H1 (cell line): ENCODE data around the gene KRTAP2-4. TPM values are rescaled to one million over a fixed set of nuclear protein-coding genes. Genes with fewer than 3 reads are reported as not detected.
"Not testable (repeated sequence)": the region's sequence is repeated elsewhere in the genome, so short reads cannot be mapped to it uniquely, and the experiment has no call there.

ENCODE experiments used
- CTCF ChIA-PET: fragments of 300-600 bp; sonication (Branson Sonifier 250); formaldehyde crosslinking; loops from one replicate; lab custom pipeline; 2021; ENCODE audit not compliant: partially characterized antibody; lab: Charles Lee
- POLR2A ChIA-PET: fragments of 300-600 bp; sonication (Branson Sonifier 250); formaldehyde crosslinking; loops from one replicate; lab custom pipeline; 2021; ENCODE audit warnings: inconsistent platforms; ENCODE audit not compliant: partially characterized antibody; lab: Charles Lee
- DNase-seq, 2 experiments: peaks; one replicate each; pipeline versions ENCODE4 v3.0.0 to v3.0.0-alpha.2; 2010 to 2022; ENCODE audit warnings: low spot score in 2 of 2, low read depth in 1 of 2, mixed read lengths in 1 of 2
- FAIRE-seq: peaks from 2 replicates; lab custom pipeline; 2011; peaks lifted over from hg19 to GRCh38; lab: Jason Lieb, UNC
- H2AFZ ChIP-seq: 2 replicates; pipeline ENCODE4 v1.8.1; 2012; ENCODE audit warnings: low read length, inconsistent platforms
- H2AK5ac ChIP-seq: 2 replicates; pipeline ENCODE4 v1.6.1; 2013; ENCODE audit warnings: low read depth, low read length
- H2BK120ac ChIP-seq: replicated peaks from 2 replicates; pipeline ENCODE3; 2013; ENCODE audit warnings: low read depth, low read length, inconsistent platforms
- H2BK12ac ChIP-seq: 2 replicates; pipeline ENCODE4 v1.6.1; 2013; ENCODE audit warnings: low read depth, low read length
- H2BK15ac ChIP-seq: 2 replicates; pipeline ENCODE4 v1.6.1; 2013; ENCODE audit warnings: low read length
- H2BK20ac ChIP-seq: 2 replicates; pipeline ENCODE4 v1.6.1; 2013; ENCODE audit warnings: low read length
- H2BK5ac ChIP-seq: 2 replicates; pipeline ENCODE4 v1.6.1; 2013; ENCODE audit warnings: low read depth, low read length
- H3K14ac ChIP-seq: 2 replicates; pipeline ENCODE4 v1.6.1; 2013; ENCODE audit warnings: inconsistent platforms; ENCODE audit not compliant: insufficient read length
- H3K18ac ChIP-seq: 2 replicates; pipeline ENCODE4 v1.6.1; 2013; ENCODE audit warnings: low read length; ENCODE audit errors: extremely low read depth
- H3K23ac ChIP-seq: 2 replicates; pipeline ENCODE4 v1.6.1; 2013; ENCODE audit warnings: inconsistent platforms; ENCODE audit not compliant: insufficient read length
- H3K23me2 ChIP-seq: 2 replicates; pipeline ENCODE4 v1.6.1; 2013; ENCODE audit warnings: low read depth, low read length
- H3K27ac ChIP-seq: 2 replicates; pipeline ENCODE4 v1.6.1; 2011; ENCODE audit warnings: low read depth, low read length, inconsistent platforms
- H3K27me3 ChIP-seq, 4 experiments: replicated peaks in 1 of 4; 1 replicate in 1 of 4; 2 replicates in 3 of 4; pipeline versions ENCODE4 v1.6.1 to v1.8.1; 2011 to 2013; ENCODE audit warnings: low read length in 3 of 4, mild to moderate bottlenecking in 3 of 4, inconsistent platforms in 2 of 4, mixed read lengths in 2 of 4, moderate library complexity in 1 of 4; ENCODE audit not compliant: control insufficient read depth in 3 of 4, insufficient read depth in 3 of 4; ENCODE audit errors: extremely low read depth in 1 of 4
- H3K36me3 ChIP-seq, 4 experiments: 2 replicates each; pipeline versions ENCODE4 v1.6.1 to v1.8.1; 2011 to 2013; ENCODE audit warnings: mild to moderate bottlenecking in 4 of 4, low read length in 3 of 4, moderate library complexity in 2 of 4, control low read depth in 1 of 4, inconsistent platforms in 1 of 4; ENCODE audit not compliant: insufficient read depth in 4 of 4, control insufficient read depth in 2 of 4
- H3K4ac ChIP-seq: replicated peaks from 2 replicates; pipeline ENCODE3; 2013; ENCODE audit warnings: low read length, low read depth, mixed read lengths, inconsistent platforms; ENCODE audit not compliant: insufficient read length
- H3K4me1 ChIP-seq, 4 experiments: replicated peaks in 1 of 4; 1 replicate in 1 of 4; 2 replicates in 3 of 4; pipeline versions ENCODE4 v1.6.1 to v1.8.1; 2011 to 2013; ENCODE audit warnings: low read length in 3 of 4, inconsistent platforms in 2 of 4, mixed read lengths in 1 of 4; ENCODE audit not compliant: insufficient read depth in 4 of 4, control insufficient read depth in 3 of 4
- H3K4me2 ChIP-seq, 2 experiments: 2 replicates each; pipeline versions ENCODE4 v1.6.1 to v1.8.1; 2011 to 2013; ENCODE audit warnings: low read depth in 2 of 2, low read length in 2 of 2, control low read depth in 1 of 2, inconsistent platforms in 1 of 2, mild to moderate bottlenecking in 1 of 2; ENCODE audit not compliant: insufficient read depth in 1 of 2
- H3K4me3 ChIP-seq, 4 experiments: fragments of 200-600, 300-600 bp in 1 of 4; sonication (generic), shearing (Covaris generic), sonication (Bioruptor Twin) in 1 of 4; 2 replicates each; pipeline versions ENCODE4 v1.5.1 to v1.8.1; 2011 to 2016; ENCODE audit warnings: low read length in 4 of 4, low read depth in 3 of 4, control low read depth in 2 of 4, inconsistent platforms in 2 of 4, mild to moderate bottlenecking in 2 of 4, mixed read lengths in 1 of 4, moderate library complexity in 1 of 4; ENCODE audit not compliant: insufficient read depth in 2 of 4; ENCODE audit errors: extremely low read depth in 1 of 4
- H3K56ac ChIP-seq: replicated peaks from 2 replicates; pipeline ENCODE3; 2013; ENCODE audit warnings: low read depth, mild to moderate bottlenecking, mixed read lengths, low read length, inconsistent platforms; ENCODE audit not compliant: insufficient read length
- H3K79me1 ChIP-seq: 2 replicates; pipeline ENCODE4 v1.6.1; 2013; ENCODE audit warnings: low read depth, low read length, control low read depth
- H3K79me2 ChIP-seq, 2 experiments: 2 replicates each; pipeline versions ENCODE4 v1.6.1 to v1.8.1; 2012 to 2013; ENCODE audit warnings: low read length in 2 of 2, mild to moderate bottlenecking in 2 of 2, inconsistent platforms in 1 of 2; ENCODE audit not compliant: insufficient read depth in 2 of 2, control insufficient read depth in 1 of 2
- H3K9ac ChIP-seq, 4 experiments: replicated peaks in 1 of 4; 1 replicate in 1 of 4; 2 replicates in 3 of 4; pipeline versions ENCODE4 v1.6.1 to v1.8.1; 2011 to 2013; ENCODE audit warnings: low read depth in 3 of 4, low read length in 3 of 4, control low read depth in 2 of 4, mild to moderate bottlenecking in 2 of 4, moderate library complexity in 2 of 4, inconsistent platforms in 1 of 4; ENCODE audit errors: extremely low read depth in 1 of 4
- H3K9me3 ChIP-seq, 2 experiments: 2 replicates each; pipeline versions ENCODE4 v1.6.1 to v1.8.1; 2012 to 2013; ENCODE audit warnings: mild to moderate bottlenecking in 2 of 2, moderate library complexity in 2 of 2, control low read depth in 1 of 2, inconsistent platforms in 1 of 2, low read depth in 1 of 2, low read length in 1 of 2, mixed read lengths in 1 of 2; ENCODE audit not compliant: insufficient read depth in 2 of 2
- H4K20me1 ChIP-seq, 2 experiments: replicated peaks in 1 of 2; 2 replicates each; pipeline versions ENCODE3 to v1.8.1; 2011 to 2013; ENCODE audit warnings: inconsistent platforms in 2 of 2, low read length in 2 of 2, mild to moderate bottlenecking in 1 of 2; ENCODE audit not compliant: insufficient read depth in 2 of 2, control insufficient read depth in 1 of 2
- H4K5ac ChIP-seq: 2 replicates; pipeline ENCODE4 v1.6.1; 2013; ENCODE audit warnings: low read length, low read depth, mixed read lengths, inconsistent platforms; ENCODE audit not compliant: insufficient read length
- H4K8ac ChIP-seq: 2 replicates; pipeline ENCODE4 v1.8.0; 2013; ENCODE audit warnings: mild to moderate bottlenecking, moderate library complexity, low read length, inconsistent platforms; ENCODE audit not compliant: insufficient read depth; ENCODE audit errors: extremely low read depth
- H4K91ac ChIP-seq: replicated peaks from 2 replicates; pipeline ENCODE3; 2013; ENCODE audit warnings: low read length, mixed read lengths, inconsistent platforms; ENCODE audit not compliant: insufficient read length
- MAX ChIP-seq: IDR thresholded peaks from 2 replicates; pipeline ENCODE4 v1.6.1; 2012; ENCODE audit warnings: inconsistent platforms
- WGBS, 2 experiments: shearing (Covaris generic) in 1 of 2; methylation state at CpG; one replicate each; pipeline versions ENCODE4 v1.1.6 to v1.1.7; 2013 to 2015; ENCODE audit warnings: low lambda C conversion rate in 2 of 2, mixed read lengths in 2 of 2, inconsistent platforms in 1 of 2, low coverage in 1 of 2, missing lambda C conversion rate in 1 of 2; ENCODE audit not compliant: insufficient replicate concordance in 2 of 2, insufficient coverage in 1 of 2, insufficient read length in 1 of 2; ENCODE audit errors: extremely low coverage in 1 of 2, missing lambda C conversion rate in 1 of 2; 5-methylcytosine and 5-hydroxymethylcytosine counted together
- polyA plus RNA-seq, 7 experiments: library from polyadenylated mRNA; depleted of rRNA in 3 of 7; stranded (reverse) in 5 of 7; unstranded in 2 of 7; fragments of >200 nt in 5 of 7; fragments of 200-250 nt in 2 of 7; gene quantifications; 1 replicate in 5 of 7; 2 replicates in 1 of 7; 4 replicates in 1 of 7; pipeline versions ENCODE4 v1.2.1 to v1.2.3, GENCODE V29; 2011 to 2013; ENCODE audit warnings: missing spikeins in 2 of 7, mixed read lengths in 2 of 7
- total RNA-seq: library from RNA; stranded (reverse); fragmentation: NEBNext Ultra II Directional; extraction: Animal tissue kit (Norgen Biotek cat#: 25700); gene quantifications from 2 replicates; pipeline ENCODE4 v1.2.1, GENCODE V29; 2021

Gene KRTAP2-4
- total and polyA plus RNA-seq, 2 of the 8 experiments (the other 6 are each of a cell fraction or from before 2014, with no cell fraction given), result not detected

- no peak for TF ChIP-seq MAX
Observed at GRCh38 chr17:41060052-41060604, 5.6 kb downstream of the KRTAP2-4 start, which contains the start of gene KRTAP2-3 (continued).

- H4K8ac ChIP-seq, H2AFZ ChIP-seq, H4K20me1 ChIP-seq, H4K91ac ChIP-seq, H2BK15ac ChIP-seq, H3K4me3 ChIP-seq, H3K79me1 ChIP-seq, POLR2A ChIA-PET, H3K18ac ChIP-seq, H3K27me3 ChIP-seq, H2BK12ac ChIP-seq, H2BK20ac ChIP-seq, H4K5ac ChIP-seq, H2AK5ac ChIP-seq, H2BK5ac ChIP-seq, H3K14ac ChIP-seq, FAIRE-seq, H3K4me1 ChIP-seq, H2BK120ac ChIP-seq, H3K23ac ChIP-seq, H3K56ac ChIP-seq, H3K9me3 ChIP-seq, H3K9ac ChIP-seq, H3K36me3 ChIP-seq, H3K79me2 ChIP-seq, H3K27ac ChIP-seq, H3K4me2 ChIP-seq, H3K23me2 ChIP-seq, H3K4ac ChIP-seq, DNase-seq: not testable (repeated sequence)
- WGBS, 2 experiments, result 85% methylated on average over 11 of the region's 31 CpGs; no CpG with 5 or more reads in 1 of the 2 experiments
- CTCF ChIA-PET, result interaction anchor here (1.0 kb wide), 1 partner anchor 11 kb away, joined by 3 read pairs; no protein-coding TSS in a partner anchor
Observed at GRCh38 chr17:41059276-41060051, 6.2 kb downstream of the KRTAP2-4 start.
